Neural progenitor cell (in vitro differentiated cells): ENCODE measurements around the gene SEMA4D. TPM values are rescaled to one million over a fixed set of nuclear protein-coding genes. Genes with fewer than 3 reads are reported as not detected.

Experiments
- DNase-seq: peaks from one replicate; pipeline ENCODE4 v3.0.0-alpha.2; 2016; ENCODE audit warnings: low spot score
- H2AFZ ChIP-seq: fragments of 200-600 bp; sonication (generic); replicated peaks from 2 replicates; pipeline ENCODE4 v1.6.1; 2016; ENCODE audit warnings: antibody characterized with exemption
- H3F3A ChIP-seq: fragments of 200-600 bp; sonication (generic); 2 replicates; pipeline ENCODE4 v1.6.1; 2016; ENCODE audit warnings: antibody characterized with exemption, low read depth
- H3K27ac ChIP-seq: fragments of 200-600 bp; sonication (generic); 2 replicates; pipeline ENCODE4 v1.5.1; 2016; ENCODE audit warnings: mild to moderate bottlenecking
- H3K27me3 ChIP-seq: fragments of 200-600 bp; sonication (generic); 2 replicates; pipeline ENCODE4 v1.6.1; 2016; ENCODE audit warnings: mild to moderate bottlenecking, moderate library complexity
- H3K36me3 ChIP-seq: fragments of 200-600 bp; sonication (generic); 2 replicates; pipeline ENCODE4 v1.5.1; 2016
- H3K4me1 ChIP-seq: fragments of 200-600 bp; sonication (generic); 2 replicates; pipeline ENCODE4 v1.6.1; 2016; ENCODE audit warnings: mixed run types
- H3K4me2 ChIP-seq: fragments of 200-600 bp; sonication (generic); 2 replicates; pipeline ENCODE4 v1.6.1; 2016
- H3K4me3 ChIP-seq: fragments of 200-600 bp; sonication (generic); 2 replicates; pipeline ENCODE4 v1.5.1; 2016
- H3K79me2 ChIP-seq: fragments of 200-600 bp; sonication (generic); 2 replicates; pipeline ENCODE4 v1.6.1; 2016; ENCODE audit warnings: low read depth
- H3K9ac ChIP-seq: fragments of 200-600 bp; sonication (generic); 2 replicates; pipeline ENCODE4 v1.6.1; 2016
- H3K9me3 ChIP-seq: fragments of 200-600 bp; sonication (generic); 2 replicates; pipeline ENCODE4 v1.5.1; 2016; ENCODE audit warnings: low read depth
- H4K20me1 ChIP-seq: fragments of 200-600 bp; sonication (generic); 2 replicates; pipeline ENCODE4 v1.6.1; 2016; ENCODE audit warnings: low read depth
- H3K27ac Mint-ChIP-seq: 3 replicates; pipeline ENCODE4 v1.8.0; 2021; ENCODE audit warnings: mixed read lengths
- H3K27me3 Mint-ChIP-seq: 2 replicates; pipeline ENCODE4 v1.8.0; 2022; ENCODE audit warnings: low read depth, mild to moderate bottlenecking, inconsistent platforms, moderate library complexity, mixed read lengths; ENCODE audit not compliant: insufficient read depth
- H3K36me3 Mint-ChIP-seq: 3 replicates; pipeline ENCODE4 v1.8.0; 2021; ENCODE audit warnings: mixed read lengths
- H3K4me1 Mint-ChIP-seq: 3 replicates; pipeline ENCODE4 v1.8.0; 2021; ENCODE audit warnings: mixed read lengths
- H3K4me3 Mint-ChIP-seq: 3 replicates; pipeline ENCODE4 v1.8.0; 2021; ENCODE audit warnings: mild to moderate bottlenecking, moderate library complexity, mixed read lengths
- H3K9me3 Mint-ChIP-seq: 3 replicates; pipeline ENCODE4 v1.8.0; 2020; ENCODE audit warnings: mixed read lengths
- EZH2 ChIP-seq: fragments of 200-600 bp; sonication (generic); IDR thresholded peaks from 2 replicates; pipeline ENCODE4 v1.6.1; 2017; ENCODE audit warnings: antibody characterized with exemption, mild to moderate bottlenecking, moderate library complexity
- EZH2phosphoT487 ChIP-seq: fragments of 200-600 bp; sonication (generic); IDR thresholded peaks from 2 replicates; pipeline ENCODE4 v1.6.1; 2017; ENCODE audit warnings: antibody characterized with exemption
- total RNA-seq: library from RNA; depleted of rRNA; stranded (reverse); fragments of >200 nt; gene quantifications from 2 replicates; pipeline ENCODE4 v1.2.3, GENCODE V29; 2015; ENCODE audit warnings: low replicate concordance
- TF ChIP-seq, protein P1 (sequence below): fragments of 200-600 bp; sonication (generic); IDR thresholded peaks from 2 replicates; pipeline ENCODE4 v1.5.1; 2017; ENCODE audit warnings: antibody characterized with exemption, mild to moderate bottlenecking

SEMA4D gene
- total RNA-seq, 1 donor from 2014 or later, result 19.1 TPM

GRCh38 chr9:89447416-89447815, 50.5 kb downstream of the SEMA4D start:
- no peak overlapping the region for H2AFZ ChIP-seq
- H3K27me3 ChIP-seq, result no peaks in the 10 kb centered on the region
- H3K9me3 Mint-ChIP-seq, result no peaks in the 10 kb centered on the region
- peaks cover 6% of the 10 kb centered on the region for H3K36me3 Mint-ChIP-seq
- no peak overlapping the region for H3K27ac Mint-ChIP-seq
- peaks cover 4% of the 10 kb centered on the region for H3K4me1 ChIP-seq
- peaks cover 21% of the 10 kb centered on the region for H4K20me1 ChIP-seq
- TF ChIP-seq, protein P1, sequence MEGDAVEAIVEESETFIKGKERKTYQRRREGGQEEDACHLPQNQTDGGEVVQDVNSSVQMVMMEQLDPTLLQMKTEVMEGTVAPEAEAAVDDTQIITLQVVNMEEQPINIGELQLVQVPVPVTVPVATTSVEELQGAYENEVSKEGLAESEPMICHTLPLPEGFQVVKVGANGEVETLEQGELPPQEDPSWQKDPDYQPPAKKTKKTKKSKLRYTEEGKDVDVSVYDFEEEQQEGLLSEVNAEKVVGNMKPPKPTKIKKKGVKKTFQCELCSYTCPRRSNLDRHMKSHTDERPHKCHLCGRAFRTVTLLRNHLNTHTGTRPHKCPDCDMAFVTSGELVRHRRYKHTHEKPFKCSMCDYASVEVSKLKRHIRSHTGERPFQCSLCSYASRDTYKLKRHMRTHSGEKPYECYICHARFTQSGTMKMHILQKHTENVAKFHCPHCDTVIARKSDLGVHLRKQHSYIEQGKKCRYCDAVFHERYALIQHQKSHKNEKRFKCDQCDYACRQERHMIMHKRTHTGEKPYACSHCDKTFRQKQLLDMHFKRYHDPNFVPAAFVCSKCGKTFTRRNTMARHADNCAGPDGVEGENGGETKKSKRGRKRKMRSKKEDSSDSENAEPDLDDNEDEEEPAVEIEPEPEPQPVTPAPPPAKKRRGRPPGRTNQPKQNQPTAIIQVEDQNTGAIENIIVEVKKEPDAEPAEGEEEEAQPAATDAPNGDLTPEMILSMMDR, result no peak
- TF ChIP-seq EZH2phosphoT487 (no peak), EZH2 (no peak)
- H3K9me3 ChIP-seq, result no peaks in the 10 kb centered on the region
- H3K4me3 ChIP-seq, result no peak overlapping the region
- DNase-seq, result no peak
- H3K79me2 ChIP-seq, result peaks cover 8% of the 10 kb centered on the region
- H3K4me3 Mint-ChIP-seq, result no peak overlapping the region
- no peaks in the 10 kb centered on the region for H3F3A ChIP-seq
- no peaks in the 10 kb centered on the region for H3K36me3 ChIP-seq
- H3K4me1 Mint-ChIP-seq, result peaks cover 12% of the 10 kb centered on the region
- no peak overlapping the region for H3K27ac ChIP-seq
- H3K4me2 ChIP-seq, result no peak overlapping the region
- no peak overlapping the region for H3K9ac ChIP-seq
- peaks cover 2% of the 10 kb centered on the region for H3K27me3 Mint-ChIP-seq

DNA sequence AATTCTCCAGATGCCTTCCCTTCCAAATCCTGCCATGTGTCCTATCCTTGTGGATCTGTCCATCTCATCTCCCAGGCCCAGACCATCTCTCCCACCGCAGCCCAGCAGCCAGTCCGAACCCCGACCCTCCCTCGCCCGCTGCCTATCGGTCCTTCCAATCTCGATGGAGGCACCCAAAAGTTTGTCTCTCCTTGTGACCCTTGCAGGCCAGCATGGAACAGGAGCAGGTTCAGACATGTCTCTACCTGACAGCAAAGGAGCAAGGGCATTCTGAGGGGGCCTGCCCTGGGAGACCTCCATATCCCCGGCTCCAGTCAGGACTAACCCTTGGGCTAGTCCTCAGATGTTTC, 51.0 kb downstream of the SEMA4D start:
- Histone ChIP-seq H3K36me3 (no peaks in the 10 kb centered on the region), H3K9ac (no peak overlapping the region), H3F3A (no peaks in the 10 kb centered on the region), H3K4me2 (no peak overlapping the region), H3K27ac (no peak overlapping the region), H4K20me1 (peaks cover 21% of the 10 kb centered on the region), H3K4me1 (peaks cover 4% of the 10 kb centered on the region), H3K79me2 (peaks cover 8% of the 10 kb centered on the region), H3K9me3 (no peaks in the 10 kb centered on the region), H3K27me3 (no peaks in the 10 kb centered on the region), H2AFZ (no peak overlapping the region), H3K4me3 (no peak overlapping the region)
- TF ChIP-seq EZH2phosphoT487, result no peak
- TF ChIP-seq, protein P1, result no peak
- TF ChIP-seq EZH2, result no peak
- no peak overlapping the region for H3K27ac Mint-ChIP-seq
- H3K4me1 Mint-ChIP-seq, result peaks cover 15% of the 10 kb centered on the region
- H3K36me3 Mint-ChIP-seq, result peaks cover 6% of the 10 kb centered on the region
- DNase-seq, result no peak
- no peaks in the 10 kb centered on the region for H3K9me3 Mint-ChIP-seq
- H3K4me3 Mint-ChIP-seq, result no peak overlapping the region
- H3K27me3 Mint-ChIP-seq, result peaks cover 2% of the 10 kb centered on the region

GRCh38 chr9:89446261-89446960, 51.5 kb downstream of the SEMA4D start:
- Mint-ChIP-seq H3K27me3 (peaks cover 2% of the 10 kb centered on the region), H3K9me3 (no peaks in the 10 kb centered on the region), H3K36me3 (peaks cover 6% of the 10 kb centered on the region), H3K4me1 (peaks cover 18% of the 10 kb centered on the region), H3K27ac (no peak overlapping the region), H3K4me3 (no peak overlapping the region)
- TF ChIP-seq EZH2 (no peak), EZH2phosphoT487 (no peak)
- TF ChIP-seq, protein P1, result no peak
- Histone ChIP-seq H3F3A (no peaks in the 10 kb centered on the region), H3K27ac (no peak overlapping the region), H3K4me3 (no peak overlapping the region), H3K36me3 (no peaks in the 10 kb centered on the region), H3K27me3 (no peaks in the 10 kb centered on the region), H3K9me3 (no peaks in the 10 kb centered on the region), H2AFZ (no peak overlapping the region), H3K4me1 (peaks cover 4% of the 10 kb centered on the region), H3K4me2 (no peak overlapping the region), H4K20me1 (peaks cover 21% of the 10 kb centered on the region), H3K9ac (no peak overlapping the region), H3K79me2 (peaks cover 8% of the 10 kb centered on the region)
- DNase-seq, result no peak
